CD4-positive, alpha-beta T cell treated with Interleukin-17A for 4 hours (primary cell): ENCODE results near the gene NR6A1.
"Not testable (repeated sequence)": the region's sequence is repeated elsewhere in the genome, so short reads cannot be mapped to it uniquely, and the experiment has no call there.

Experiments
- DNase-seq: peaks from one replicate; pipeline ENCODE4 v3.0.0-alpha.2; 2020; ENCODE audit warnings: mixed read lengths

The NR6A1 gene

GRCh38 chr9:124652615-124653393, 118.3 kb downstream of the NR6A1 start:
- DNase-seq: no peak

- no peak for DNase-seq
These were observed 118.9 kb downstream of the NR6A1 start for GRCh38 chr9:124652203-124652602.

- no peak for DNase-seq
These were observed 125.8 kb downstream of the NR6A1 start for GRCh38 chr9:124645274-124645673.

GRCh38 chr9:124639637-124640036, 131.5 kb downstream of the NR6A1 start:
- DNase-seq: no peak

- DNase-seq: no peak
These were observed 135.8 kb downstream of the NR6A1 start for GRCh38 chr9:124635285-124635684.

GRCh38 chr9:124632077-124632621, 139.0 kb downstream of the NR6A1 start:
- DNase-seq: no peak

GRCh38 chr9:124631326-124631725, 139.8 kb downstream of the NR6A1 start:
- no peak for DNase-seq

GRCh38 chr9:124629600-124629999, 141.5 kb downstream of the NR6A1 start:
- no peak for DNase-seq

GRCh38 chr9:124628741-124629140, 142.4 kb downstream of the NR6A1 start:
- no peak for DNase-seq

GRCh38 chr9:124626276-124626675, 144.8 kb downstream of the NR6A1 start:
- no peak for DNase-seq

- DNase-seq: no peak
These were observed 146.0 kb downstream of the NR6A1 start for GRCh38 chr9:124625087-124625486.

GRCh38 chr9:124624735-124624992, 146.4 kb downstream of the NR6A1 start:
- no peak for DNase-seq

GRCh38 chr9:124623966-124624734, 147.0 kb downstream of the NR6A1 start:
- DNase-seq: no peak

GRCh38 chr9:124622882-124623281, 148.2 kb downstream of the NR6A1 start:
- DNase-seq: no peak

- DNase-seq: no peak
These were observed 149.5 kb downstream of the NR6A1 start for GRCh38 chr9:124621371-124622328.

GRCh38 chr9:124618476-124618875, 152.6 kb downstream of the NR6A1 start:
- no peak for DNase-seq

GRCh38 chr9:124617477-124618141, 153.5 kb downstream of the NR6A1 start:
- peak; percentile 79 for DNase-seq

- no peak for DNase-seq
These were observed 154.2 kb downstream of the NR6A1 start for GRCh38 chr9:124616961-124617360.

GRCh38 chr9:124615840-124616239, 155.3 kb downstream of the NR6A1 start:
- DNase-seq: not testable (repeated sequence)

GRCh38 chr9:124615100-124615742, 155.9 kb downstream of the NR6A1 start:
- DNase-seq: no peak

- no peak for DNase-seq
These were observed 157.3 kb downstream of the NR6A1 start for GRCh38 chr9:124613849-124614248.

- DNase-seq: no peak
These were observed 160.0 kb downstream of the NR6A1 start for GRCh38 chr9:124611106-124611505.
